DMS79 treated with DMSO at 0.1 percent for 48 hours (cell line): ENCODE data around the gene ILRUN.
"Not testable (repeated sequence)": the region's sequence is repeated elsewhere in the genome, so short reads cannot be mapped to it uniquely, and the experiment has no call there.

Source experiments
- DNase-seq: peaks from one replicate; lab custom pipeline; 2025; lab: John Stamatoyannopoulos, UW

Gene ILRUN

DNA sequence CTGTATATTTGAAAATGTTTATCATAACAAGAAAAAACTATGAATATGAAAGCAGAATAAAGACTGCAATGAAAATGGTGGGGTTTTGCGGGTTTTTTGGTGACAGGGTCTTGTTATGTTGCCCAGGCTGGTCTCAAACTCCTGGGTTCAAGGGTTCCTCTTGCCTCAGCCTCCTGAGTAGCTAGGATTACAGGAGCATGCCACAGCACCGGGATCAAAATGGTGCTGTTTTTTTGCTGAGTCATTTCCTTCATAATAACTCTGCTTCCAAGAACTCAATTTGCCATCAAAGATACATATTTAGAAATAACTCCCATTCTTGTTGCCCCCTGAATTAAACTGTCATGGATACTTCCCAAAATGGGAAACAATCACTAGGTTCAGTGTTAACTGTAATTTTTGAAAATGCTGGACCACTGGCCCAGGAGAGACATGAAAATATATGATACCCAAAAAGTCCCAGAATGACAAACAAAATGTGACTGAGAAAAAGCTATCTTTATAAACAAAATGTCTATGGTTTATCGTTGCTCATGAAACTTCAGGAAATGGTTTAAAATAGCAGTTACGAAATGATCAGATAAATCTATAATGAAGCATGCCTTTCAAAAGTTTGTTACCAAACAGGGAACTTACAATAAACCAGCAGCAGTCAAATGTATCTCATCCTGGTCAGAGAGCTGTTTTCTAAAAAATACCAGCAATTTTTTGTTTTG is 32.2 kb downstream of the ILRUN start:
- DNase-seq = no peak

DNA sequence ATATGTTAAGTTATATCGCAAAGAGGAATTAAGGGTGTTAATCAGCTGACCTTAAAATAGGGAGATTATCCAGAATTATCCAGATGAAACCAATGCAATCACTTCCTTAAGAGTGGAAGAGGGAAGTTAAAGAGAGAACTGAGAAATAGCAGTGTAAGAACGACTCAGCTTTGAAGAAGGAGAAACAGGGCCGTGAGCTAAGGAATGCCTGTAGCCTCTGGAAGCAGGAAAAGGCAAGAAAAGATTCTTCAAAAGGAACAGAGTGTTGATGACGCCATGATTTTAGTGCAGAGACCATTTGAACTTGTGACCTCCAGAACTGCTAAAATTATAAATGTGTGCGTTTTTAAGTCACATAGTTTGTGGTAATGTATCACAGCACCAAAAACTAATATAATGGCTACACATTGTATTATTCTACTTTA is 32.7 kb downstream of the ILRUN start:
- DNase-seq = no peak

DNA sequence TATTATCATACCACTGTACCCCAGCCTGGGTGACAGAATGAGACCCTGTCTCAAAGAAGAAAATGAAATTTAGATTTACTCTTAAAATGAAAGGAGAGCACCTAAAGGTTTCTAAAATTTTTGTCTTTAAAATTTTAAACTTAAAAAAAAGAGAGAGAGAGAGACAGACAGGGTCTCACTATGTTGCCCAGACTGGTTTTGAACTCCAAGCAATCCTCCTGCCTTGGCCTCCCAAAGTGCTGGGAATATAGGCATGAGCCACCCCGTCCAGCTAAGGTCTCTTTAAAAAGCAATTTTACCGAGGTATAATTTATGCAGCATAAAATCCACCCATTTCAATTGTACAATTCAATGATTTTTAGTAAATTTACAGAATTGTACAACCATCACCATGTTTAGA is 33.2 kb downstream of the ILRUN start:
- DNase-seq = no peak

DNA sequence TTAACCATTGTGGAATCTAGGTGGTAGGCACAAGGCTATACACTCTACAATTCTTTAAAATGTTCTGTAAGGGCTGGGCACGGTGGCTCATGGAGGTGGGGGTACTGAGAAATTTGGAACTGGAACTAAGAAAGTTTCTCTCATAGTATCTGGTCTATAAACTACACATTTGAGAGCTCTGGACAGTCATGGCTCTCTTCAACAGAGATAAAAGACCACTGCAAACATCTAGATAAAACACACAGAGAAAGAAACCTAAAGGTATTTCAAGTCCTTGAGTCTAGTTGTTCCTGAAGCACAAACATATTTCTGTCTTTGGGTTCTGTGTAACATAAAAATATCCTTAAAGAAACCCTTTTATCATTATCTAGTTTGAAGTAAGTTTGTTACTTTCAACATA is 35.2 kb downstream of the ILRUN start:
- DNase-seq = no peak

DNA sequence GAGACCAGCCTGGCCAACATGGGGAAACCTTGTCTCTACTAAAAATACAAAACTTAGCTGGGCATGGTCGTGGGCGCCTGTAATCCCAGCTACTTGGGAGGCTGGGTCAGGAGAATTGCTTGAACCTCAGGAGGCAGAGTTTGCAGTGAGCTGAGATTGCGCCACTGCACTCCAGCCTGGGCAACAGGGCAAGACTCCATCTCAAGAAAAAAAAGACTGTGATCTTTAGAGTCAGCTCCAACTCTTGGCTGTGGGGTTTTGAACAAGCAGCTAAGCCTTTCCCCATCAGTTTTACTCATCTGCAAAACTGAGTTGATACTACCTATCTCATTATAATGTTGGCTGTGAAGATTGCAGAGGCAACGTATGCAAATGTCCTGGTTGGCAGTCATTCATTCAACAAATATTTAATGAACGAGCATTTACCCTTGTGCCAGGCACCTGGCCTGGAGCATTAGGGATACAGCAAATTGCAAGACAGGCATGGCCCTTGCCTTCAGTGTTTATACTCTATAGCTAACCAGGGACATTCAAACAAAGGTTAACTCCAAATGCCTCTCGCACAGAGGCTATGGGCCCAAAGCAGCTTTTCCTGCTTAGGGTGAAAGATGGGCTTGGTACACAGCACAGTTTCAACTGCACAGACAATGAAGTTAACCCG is 37.8 kb downstream of the ILRUN start:
- no peak for DNase-seq

DNA sequence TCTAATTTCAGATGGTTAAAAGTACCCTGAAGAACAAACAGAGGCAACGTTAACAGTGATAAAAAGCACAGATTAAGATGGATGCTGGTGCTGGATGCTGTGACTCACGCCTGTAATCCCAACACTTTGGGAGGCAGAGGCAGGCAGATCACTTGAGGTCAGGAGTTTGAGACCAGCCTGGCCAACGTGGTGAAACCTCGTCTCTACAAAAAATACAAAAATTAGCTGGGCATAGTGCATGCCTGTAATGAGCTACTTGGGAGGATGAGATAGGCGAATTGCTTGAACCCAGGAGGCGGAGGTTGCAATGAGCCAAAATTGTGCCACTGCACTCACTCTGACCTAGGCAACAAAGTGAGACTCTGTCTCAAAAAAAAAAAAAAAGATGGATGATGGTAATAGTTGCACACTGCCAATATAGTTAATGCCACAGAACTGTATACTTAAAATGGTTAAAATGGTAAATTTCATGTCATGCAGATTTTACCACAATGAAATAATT is 38.5 kb downstream of the ILRUN start:
- not testable (repeated sequence) for DNase-seq

DNA sequence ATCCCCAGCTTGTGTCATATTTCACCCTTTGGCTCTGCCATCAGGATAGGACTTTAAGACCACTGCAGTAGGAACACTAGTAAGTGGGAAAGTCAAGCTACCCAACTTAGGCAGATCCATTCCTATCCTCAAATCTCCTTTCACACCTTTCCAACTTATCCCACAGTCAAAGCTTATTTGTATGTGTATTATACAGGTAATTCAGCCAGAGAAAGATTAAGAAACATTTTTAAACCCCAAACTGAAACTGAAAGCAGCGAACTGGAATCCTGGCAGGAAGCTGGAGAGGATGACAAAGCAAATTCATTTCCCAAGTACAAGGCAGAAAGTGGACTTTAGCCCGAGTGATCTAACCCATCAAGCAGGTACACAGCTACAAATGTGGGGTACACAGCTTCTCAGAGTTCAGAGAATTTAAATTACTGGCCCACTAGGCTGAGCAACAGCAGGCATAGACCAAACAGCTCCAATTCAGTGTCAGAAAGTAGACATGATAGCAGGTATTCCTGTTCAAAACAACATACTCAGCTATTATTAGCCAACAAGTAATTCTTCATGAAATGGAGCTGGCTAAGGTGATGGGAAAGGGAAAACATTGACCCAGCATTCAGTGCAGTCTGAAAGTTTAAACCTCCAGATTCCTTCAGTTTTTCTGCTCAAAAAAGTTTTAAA is 39.1 kb downstream of the ILRUN start:
- DNase-seq = peak; percentile 81

DNA sequence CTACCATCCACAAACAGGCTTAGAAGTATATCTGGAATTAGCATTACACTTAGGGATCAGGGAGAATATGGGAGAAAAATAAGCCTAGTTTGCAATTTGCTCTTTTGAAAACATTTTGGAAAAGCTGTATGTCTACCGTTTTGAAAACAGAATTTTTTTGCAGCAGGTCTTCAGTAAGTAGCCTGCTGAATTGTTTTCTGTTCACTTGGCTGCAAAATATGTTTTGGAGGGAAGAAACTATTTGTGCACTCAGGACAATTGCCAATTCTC is 39.6 kb downstream of the ILRUN start:
- no peak for DNase-seq

DNA sequence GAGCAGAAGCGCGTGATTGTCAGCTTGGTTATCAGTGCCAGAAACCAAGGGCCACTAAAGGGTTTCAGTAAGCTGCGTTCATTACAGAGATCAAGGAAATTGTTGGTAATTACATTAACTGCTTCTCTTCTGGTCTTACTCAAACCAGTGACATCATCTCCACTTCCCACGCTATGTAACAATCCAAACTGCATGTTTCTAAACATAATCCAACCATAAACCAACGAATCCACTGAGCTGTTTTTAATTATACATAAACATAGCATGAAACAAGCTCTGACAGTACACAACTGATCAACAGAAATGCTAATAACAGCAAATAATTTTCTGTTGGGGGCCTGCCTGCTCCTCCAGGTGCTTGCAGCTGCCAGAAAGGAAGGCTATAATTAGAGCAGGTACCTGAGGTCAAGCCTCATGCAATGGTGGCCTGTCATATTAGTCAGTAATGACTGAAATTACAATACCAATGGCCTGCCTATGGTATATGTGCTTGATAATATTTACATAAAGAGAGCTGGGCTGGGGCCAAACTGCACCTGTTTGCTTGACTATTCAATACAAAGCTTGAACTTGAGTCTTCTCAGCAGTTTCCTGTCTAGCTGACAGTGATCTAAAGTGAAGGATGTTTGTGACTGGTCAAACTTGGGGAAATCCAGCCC is 40.1 kb downstream of the ILRUN start:
- DNase-seq = peak; percentile 83

DNA sequence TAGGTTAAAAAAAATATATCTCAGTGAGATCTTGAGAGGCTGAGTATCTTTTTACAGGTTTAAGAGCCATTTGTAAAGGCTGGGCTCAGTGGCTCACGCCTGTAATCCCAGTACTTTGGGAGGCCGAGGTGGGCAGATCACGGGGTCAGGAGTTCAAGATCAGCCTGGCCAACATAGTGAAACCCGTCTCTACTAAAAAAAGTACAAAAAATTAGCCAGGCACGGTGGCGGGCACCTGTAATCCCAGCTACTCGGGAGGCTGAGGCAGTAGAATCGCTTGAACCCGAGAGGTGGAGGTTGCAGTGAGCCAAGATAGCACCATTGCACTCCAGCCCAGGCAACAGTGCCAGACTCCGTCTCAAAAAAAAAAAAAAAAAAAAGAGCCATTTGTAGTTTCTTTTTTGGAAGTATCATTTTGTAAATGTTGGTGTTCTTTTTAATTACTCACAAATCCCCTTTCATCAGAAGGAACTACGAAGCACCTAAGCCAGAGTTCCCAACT is 40.6 kb downstream of the ILRUN start:
- DNase-seq = not testable (repeated sequence)

DNA sequence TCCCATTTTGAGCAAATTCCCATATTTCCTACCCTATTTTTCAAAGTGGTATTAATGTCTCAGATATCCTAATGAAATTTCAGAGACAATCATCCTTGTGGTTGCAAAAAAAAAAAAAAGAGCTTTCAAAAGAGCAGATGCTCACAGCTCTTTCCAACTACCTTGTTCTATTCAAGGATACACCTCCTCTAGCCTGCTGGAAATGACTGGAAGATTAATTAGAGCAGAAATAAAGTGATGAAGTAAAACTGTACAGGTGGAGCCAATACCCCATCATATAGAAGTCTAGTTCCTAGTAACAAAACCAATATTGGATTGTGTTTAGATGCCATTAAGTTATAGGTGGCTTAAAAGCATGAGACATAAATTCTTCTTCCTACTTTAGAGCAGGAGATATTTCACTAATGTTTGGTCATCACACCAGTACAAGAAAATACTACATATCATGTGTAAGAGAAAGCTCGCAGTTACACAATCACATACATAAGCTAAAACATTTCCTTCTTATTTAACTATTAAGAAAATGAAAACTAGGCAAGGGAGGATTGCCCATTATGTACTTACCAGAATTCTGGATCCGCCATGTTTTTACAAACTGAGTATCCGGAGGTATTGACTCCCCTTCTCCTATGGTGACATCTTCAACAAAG is 42.4 kb downstream of the ILRUN start:
- DNase-seq = no peak

DNA sequence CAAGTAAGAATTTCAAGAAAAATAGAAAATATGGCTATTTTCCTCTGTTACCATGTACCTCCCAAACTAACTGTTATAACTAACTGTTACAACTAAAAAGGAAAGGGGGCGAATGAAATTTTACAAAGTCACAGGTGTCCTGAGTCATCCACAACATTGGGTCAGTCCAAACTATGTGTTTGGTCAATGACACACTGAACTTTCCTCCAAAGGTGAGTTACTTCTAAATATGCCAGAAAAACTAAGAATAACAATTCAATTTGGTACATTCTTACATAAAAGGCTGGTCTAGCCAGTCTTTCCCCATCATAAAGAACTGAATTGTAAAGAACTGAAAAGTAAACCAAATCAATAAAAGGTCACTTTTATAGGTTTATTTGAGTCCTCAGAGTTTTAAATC is 44.3 kb downstream of the ILRUN start:
- no peak for DNase-seq

DNA sequence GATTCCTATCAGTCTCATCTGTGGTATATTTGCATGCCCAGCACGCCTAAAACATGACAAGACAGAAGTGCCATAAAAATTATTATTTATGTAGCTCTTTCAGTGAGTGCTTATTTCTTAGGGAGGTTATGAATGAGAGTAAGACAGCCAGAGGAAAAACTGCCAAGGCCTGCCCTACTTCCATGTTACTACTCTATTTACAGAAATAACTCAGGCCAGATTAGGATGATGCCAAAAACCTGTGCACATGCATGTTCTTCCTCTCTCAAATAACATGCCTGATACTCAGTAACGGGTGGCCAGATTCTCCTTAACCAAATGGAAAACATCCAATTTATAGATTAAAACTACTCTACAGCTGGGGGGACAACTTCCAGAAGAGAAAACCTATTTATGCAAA is 45.7 kb downstream of the ILRUN start:
- DNase-seq = no peak

DNA sequence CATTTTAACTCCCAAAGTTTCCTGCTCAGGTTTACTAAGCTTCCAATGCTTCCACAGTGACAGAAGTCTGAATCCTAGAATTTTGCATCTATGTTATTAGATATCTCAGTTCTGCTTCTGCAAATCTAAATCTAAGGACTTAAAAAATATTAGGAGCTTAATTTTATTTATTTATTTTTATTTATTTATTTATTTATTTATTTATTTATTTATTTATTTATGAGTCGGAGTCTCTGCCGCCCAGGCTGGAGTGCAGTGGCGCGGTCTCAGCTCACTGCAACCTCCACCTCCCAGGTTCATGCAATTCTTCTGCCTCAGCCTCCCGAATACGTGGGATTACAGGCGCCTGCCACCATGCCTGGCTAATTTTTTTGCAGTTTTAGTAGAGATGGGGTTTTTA is 46.3 kb downstream of the ILRUN start:
- DNase-seq = not testable (repeated sequence)

DNA sequence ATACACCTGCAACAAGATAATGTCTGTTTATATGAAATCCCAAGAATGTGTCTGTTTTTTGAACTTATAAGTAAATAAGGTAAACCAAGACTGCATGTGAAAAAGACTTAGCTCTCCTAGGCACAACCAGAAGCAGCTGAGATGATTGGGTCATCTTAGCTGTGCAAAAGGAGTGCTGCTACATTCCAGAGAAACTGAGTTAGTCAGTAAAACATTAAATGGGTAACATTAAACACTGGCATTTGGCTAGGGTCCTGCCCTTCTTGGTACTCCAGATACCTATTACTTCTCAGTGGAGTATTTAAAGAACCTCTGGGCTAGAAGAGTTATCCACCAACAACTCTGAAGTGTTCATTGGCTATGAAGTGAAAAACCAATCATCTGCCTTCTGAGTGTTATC is 47.8 kb downstream of the ILRUN start:
- DNase-seq = no peak
